Measurements from ENCODE around the gene SLC8A1.

SLC8A1 gene

GRCh38 chr2:40049781-40050180 is 402.1 kb downstream of the SLC8A1 start:
- no peak for DNase-seq (ENCODE audit: low read depth, low spot score)

- DNase-seq (ENCODE audit: low read depth, low spot score), result no peak
These were observed 403.4 kb downstream of the SLC8A1 start for GRCh38 chr2:40048506-40048905.

GRCh38 chr2:40047406-40047805 is 404.5 kb downstream of the SLC8A1 start:
- DNase-seq (ENCODE audit: low read depth, low spot score), result no peak
